SK-N-SH (cell line): ENCODE measurements around the gene FOXG1. TPM values are rescaled to one million over a fixed set of nuclear protein-coding genes. Genes with fewer than 3 reads are reported as not detected.

Experiments
- CTCF ChIA-PET: fragments of 300-600, 350-600 bp; formaldehyde crosslinking; extraction: SDS; loops from one replicate; lab custom pipeline; 2021; lab: Yijun Ruan, JAX
- POLR2A ChIA-PET: fragments of 350-600 bp; sonication (Branson Sonifier 250); formaldehyde crosslinking; extraction: SDS; loops from one replicate; lab custom pipeline; 2020; ENCODE audit warnings: antibody characterized with exemption, inconsistent platforms; lab: Yijun Ruan, JAX
- DNase-seq: peaks from one replicate; pipeline ENCODE4 v3.0.0; 2012
- H2AFZ ChIP-seq: fragments of 200-600 bp; sonication (generic); 2 replicates; pipeline ENCODE4 v1.8.1; 2016; ENCODE audit warnings: antibody characterized with exemption, mild to moderate bottlenecking, low read depth
- H3F3A ChIP-seq: fragments of 200-600 bp; sonication (generic); replicated peaks from 2 replicates; pipeline ENCODE3; 2016; ENCODE audit warnings: antibody characterized with exemption, mild to moderate bottlenecking; ENCODE audit not compliant: insufficient read depth
- H3K27ac ChIP-seq, 2 experiments: fragments of 200-500 bp in 1 of 2; fragments of 200-600 bp in 1 of 2; sonication (Bioruptor generic) in 1 of 2; sonication (generic), shearing (Covaris generic) in 1 of 2; 2 replicates each; pipeline versions ENCODE4 v1.5.1 to v1.6.1; 2014 to 2016; ENCODE audit warnings: low read depth in 2 of 2, inconsistent platforms in 1 of 2, low read length in 1 of 2, mild to moderate bottlenecking in 1 of 2, mixed read lengths in 1 of 2
- H3K27me3 ChIP-seq: fragments of 200-600 bp; sonication (generic), shearing (Covaris generic); 2 replicates; pipeline ENCODE4 v1.6.1; 2016; ENCODE audit warnings: mixed run types; ENCODE audit not compliant: insufficient read depth
- H3K36me3 ChIP-seq, 2 experiments: fragments of 200-500 bp in 1 of 2; fragments of 200-600 bp in 1 of 2; sonication (Bioruptor generic) in 1 of 2; sonication (generic) in 1 of 2; replicated peaks in 1 of 2; 2 replicates each; pipeline versions ENCODE3 to v1.5.1; 2014 to 2016; ENCODE audit warnings: low read length in 1 of 2, mild to moderate bottlenecking in 1 of 2; ENCODE audit not compliant: insufficient read depth in 2 of 2, control insufficient read depth in 1 of 2
- H3K4me1 ChIP-seq, 2 experiments: fragments of 200-500 bp in 1 of 2; fragments of 200-600 bp in 1 of 2; sonication (Bioruptor generic) in 1 of 2; sonication (generic), shearing (Covaris generic) in 1 of 2; 2 replicates each; pipeline versions ENCODE4 v1.5.1 to v1.6.1; 2014 to 2016; ENCODE audit warnings: low read depth in 1 of 2, low read length in 1 of 2, mixed run types in 1 of 2; ENCODE audit not compliant: insufficient read depth in 2 of 2, control insufficient read depth in 1 of 2
- H3K4me2 ChIP-seq: fragments of 200-600 bp; sonication (generic), shearing (Covaris generic); 2 replicates; pipeline ENCODE4 v1.6.1; 2017; ENCODE audit warnings: mixed run types
- H3K4me3 ChIP-seq, 2 experiments: fragments of 200-500 bp in 1 of 2; fragments of 200-600 bp in 1 of 2; sonication (Bioruptor generic) in 1 of 2; sonication (generic), shearing (Covaris generic) in 1 of 2; 2 replicates each; pipeline versions ENCODE4 v1.5.1 to v1.8.1; 2014 to 2016; ENCODE audit warnings: low read depth in 2 of 2, inconsistent platforms in 1 of 2, low read length in 1 of 2, mild to moderate bottlenecking in 1 of 2, mixed read lengths in 1 of 2, moderate library complexity in 1 of 2
- H3K79me2 ChIP-seq: fragments of 200-600 bp; sonication (generic); 2 replicates; pipeline ENCODE4 v1.8.1; 2017; ENCODE audit warnings: mild to moderate bottlenecking; ENCODE audit not compliant: insufficient read depth
- H3K9ac ChIP-seq: fragments of 200-600 bp; sonication (generic); 2 replicates; pipeline ENCODE4 v1.6.1; 2017; ENCODE audit warnings: mixed run types
- H3K9me2 ChIP-seq: fragments of 200-600 bp; sonication (generic); 2 replicates; pipeline ENCODE4 v1.6.1; 2017; ENCODE audit warnings: mixed run types
- H3K9me3 ChIP-seq: fragments of 200-600 bp; sonication (generic); 2 replicates; pipeline ENCODE4 v1.6.1; 2017; ENCODE audit warnings: mixed run types, mild to moderate bottlenecking, moderate library complexity
- H4K20me1 ChIP-seq: fragments of 200-600 bp; sonication (generic); 2 replicates; pipeline ENCODE4 v1.6.1; 2017; ENCODE audit warnings: mild to moderate bottlenecking, mixed run types; ENCODE audit not compliant: insufficient read depth
- CHD2 ChIP-seq: fragments of 150-350 bp; IDR thresholded peaks from 2 replicates; pipeline ENCODE4 v1.6.1; 2018; ENCODE audit warnings: low read length; ENCODE audit not compliant: partially characterized antibody
- CTCF ChIP-seq: fragments of 200-600 bp; sonication (generic); IDR thresholded peaks from 2 replicates; pipeline ENCODE4 v1.6.1; 2017; ENCODE audit warnings: antibody characterized with exemption, mild to moderate bottlenecking, moderate library complexity
- ELF1 ChIP-seq: IDR thresholded peaks from 2 replicates; pipeline ENCODE4 v1.4.0; 2012
- FOXJ3 ChIP-seq: sonication (generic); formaldehyde crosslinking; IDR thresholded peaks from 2 replicates; pipeline ENCODE4 v1.5.1; 2020; ENCODE audit warnings: mild to moderate bottlenecking, missing genetic modification reagents
- FOXM1 ChIP-seq: IDR thresholded peaks from 2 replicates; pipeline ENCODE4 v1.4.0; 2012; ENCODE audit warnings: low read depth, mild to moderate bottlenecking
- GABPA ChIP-seq: IDR thresholded peaks from 2 replicates; pipeline ENCODE4 v1.4.0; 2012; ENCODE audit warnings: low read depth, mild to moderate bottlenecking
- JUND ChIP-seq: IDR thresholded peaks from 2 replicates; pipeline ENCODE4 v1.4.0; 2012
- MAX ChIP-seq: IDR thresholded peaks from 2 replicates; pipeline ENCODE4 v1.4.0; 2012; ENCODE audit warnings: low read depth
- NFIC ChIP-seq: IDR thresholded peaks from 2 replicates; pipeline ENCODE4 v1.4.0; 2012; ENCODE audit warnings: borderline replicate concordance
- POLR2AphosphoS5 ChIP-seq: IDR thresholded peaks from 2 replicates; pipeline ENCODE4 v1.6.1; 2012; ENCODE audit warnings: low read depth, low read length
- REST ChIP-seq: IDR thresholded peaks from 2 replicates; pipeline ENCODE4 v1.6.1; 2012; ENCODE audit warnings: mild to moderate bottlenecking, low read depth, low read length, moderate library complexity
- RFX5 ChIP-seq: IDR thresholded peaks from 2 replicates; pipeline ENCODE4 v1.6.1; 2012; ENCODE audit warnings: mild to moderate bottlenecking, improper control_type of control experiment, low read length
- SIN3A ChIP-seq: IDR thresholded peaks from 2 replicates; pipeline ENCODE4 v1.6.1; 2012; ENCODE audit warnings: low read depth, mild to moderate bottlenecking, low read length, moderate library complexity, borderline replicate concordance
- SMC3 ChIP-seq: IDR thresholded peaks from 2 replicates; pipeline ENCODE4 v1.6.1; 2012; ENCODE audit warnings: low read depth, low read length, improper control_type of control experiment
- TAF1 ChIP-seq: IDR thresholded peaks from 2 replicates; pipeline ENCODE4 v1.6.1; 2012; ENCODE audit warnings: low read depth, mild to moderate bottlenecking, low read length, moderate library complexity, borderline replicate concordance
- TCF12 ChIP-seq: IDR thresholded peaks from 2 replicates; pipeline ENCODE4 v1.4.0; 2012
- TEAD4 ChIP-seq: IDR thresholded peaks from 2 replicates; pipeline ENCODE4 v1.4.0; 2012; ENCODE audit warnings: mild to moderate bottlenecking, borderline replicate concordance; ENCODE audit not compliant: insufficient read depth
- YY1 ChIP-seq: IDR thresholded peaks from 2 replicates; pipeline ENCODE4 v1.4.0; 2012; ENCODE audit warnings: low read depth, mild to moderate bottlenecking
- WGBS: methylation state at CpG from one replicate; pipeline ENCODE4 v1.1.6; 2017; ENCODE audit warnings: low lambda C conversion rate; 5-methylcytosine and 5-hydroxymethylcytosine counted together
- polyA plus RNA-seq, 3 experiments: library from polyadenylated mRNA; depleted of rRNA; stranded (reverse); fragments of >200 nt; gene quantifications; 2 replicates each; pipeline ENCODE4 v1.2.3, GENCODE V29; 2012

The FOXG1 gene
- polyA plus RNA-seq, 1 of the 3 experiments (the other 2 are of a cell fraction): not detected

GRCh38 chr14:28764257-28765160 is 2.1 kb upstream of the FOXG1 start:
- WGBS: 14% methylated on average over 16 of the region's 16 CpGs
- POLR2A ChIA-PET: no interaction called here

More at GRCh38 chr14:28764257-28765160, 2.1 kb upstream of the FOXG1 start:
- H3K36me3 ChIP-seq: no peaks in the 10 kb centered on the region
- H2AFZ ChIP-seq: no peak overlapping the region
- no peak overlapping the region for H3K4me3 ChIP-seq
- H4K20me1 ChIP-seq: no peaks in the 10 kb centered on the region
- H3K27ac ChIP-seq: no peak overlapping the region
- H3K9me2 ChIP-seq: no peaks in the 10 kb centered on the region
- H3K27me3 ChIP-seq: peaks cover 83% of the 10 kb centered on the region
- TF ChIP-seq YY1 (no peak), MAX (no peak), CHD2 (no peak), CTCF (no peak), POLR2AphosphoS5 (no peak), SIN3A (no peak), REST (no peak), TAF1 (no peak), FOXJ3 (CRISPR knock-in tag) (no peak), FOXM1 (no peak), SMC3 (no peak), TEAD4 (no peak), NFIC (no peak), ELF1 (no peak), TCF12 (no peak), JUND (no peak), RFX5 (no peak), GABPA (no peak)
- no peak overlapping the region for H3K9ac ChIP-seq
- CTCF ChIA-PET: interaction anchor here (0.9 to 3.6 kb wide), 4 partner anchors 8 to 13 kb away, joined by 3 to 15 read pairs (median 4); no protein-coding TSS in a partner anchor
- DNase-seq: no peak
- H3K4me2 ChIP-seq: no peak overlapping the region
- H3K79me2 ChIP-seq: no peaks in the 10 kb centered on the region
- no peaks in the 10 kb centered on the region for H3K4me1 ChIP-seq
- H3F3A ChIP-seq: no peaks in the 10 kb centered on the region
- no peaks in the 10 kb centered on the region for H3K9me3 ChIP-seq
